ENCODE results near the gene SPOUT1. TPM values are rescaled to one million over a fixed set of nuclear protein-coding genes. Genes with fewer than 3 reads are reported as not detected.
"Not testable (repeated sequence)": the region's sequence is repeated elsewhere in the genome, so short reads cannot be mapped to it uniquely, and the experiment has no call there.

Gene SPOUT1
- total RNA-seq, 2 experiments from 2014 or later, result 22.2 to 27.6 TPM

DNA sequence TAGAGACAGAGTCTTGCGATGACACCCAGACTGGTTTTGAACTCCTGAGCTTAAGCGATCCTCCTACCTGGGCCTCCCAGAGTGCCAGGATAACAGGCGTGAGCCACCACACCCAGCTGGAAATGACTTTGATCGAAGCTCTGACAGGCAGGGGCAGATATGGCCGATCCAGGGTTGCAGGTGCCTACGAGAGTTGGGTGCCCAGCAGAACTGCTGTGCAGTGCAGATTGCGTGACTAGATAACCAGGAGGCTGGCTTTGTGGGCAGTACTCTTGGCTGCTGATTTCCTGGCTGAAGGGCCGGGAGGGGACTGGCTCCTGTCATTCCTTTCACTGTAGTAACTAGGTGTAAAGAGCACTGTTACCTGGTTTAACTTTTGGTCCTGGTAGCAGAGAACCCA, 30.7 kb downstream of the SPOUT1 start:
- CTCF ChIA-PET, result no interaction called here
- H3K9me3 ChIP-seq (ENCODE audit: control insufficient read depth in 1 of 2, insufficient read depth in 1 of 2, low read length in 2 of 2), result no peaks in the 10 kb centered on the region
- DNase-seq (no peak), ATAC-seq (ENCODE audit: poor library complexity) (no peak)
- Mint-ChIP-seq H3K36me3 (ENCODE audit: low read depth) (peaks cover 72% of the 10 kb centered on the region), H3K4me1 (ENCODE audit: low read depth) (no peaks in the 10 kb centered on the region), H3K27me3 (no peaks in the 10 kb centered on the region), H3K9me3 (no peaks in the 10 kb centered on the region), H3K27ac (no peak overlapping the region), H3K4me3 (no peak overlapping the region)
- H3K4me3 ChIP-seq (ENCODE audit: low read length), result no peak overlapping the region
- no peak overlapping the region for H3K27ac ChIP-seq (ENCODE audit: low read depth in 1 of 2, low read length in 2 of 2)
- no peaks in the 10 kb centered on the region for H3K4me1 ChIP-seq (ENCODE audit: insufficient read depth, low read length)
- TF ChIP-seq, protein P1, sequence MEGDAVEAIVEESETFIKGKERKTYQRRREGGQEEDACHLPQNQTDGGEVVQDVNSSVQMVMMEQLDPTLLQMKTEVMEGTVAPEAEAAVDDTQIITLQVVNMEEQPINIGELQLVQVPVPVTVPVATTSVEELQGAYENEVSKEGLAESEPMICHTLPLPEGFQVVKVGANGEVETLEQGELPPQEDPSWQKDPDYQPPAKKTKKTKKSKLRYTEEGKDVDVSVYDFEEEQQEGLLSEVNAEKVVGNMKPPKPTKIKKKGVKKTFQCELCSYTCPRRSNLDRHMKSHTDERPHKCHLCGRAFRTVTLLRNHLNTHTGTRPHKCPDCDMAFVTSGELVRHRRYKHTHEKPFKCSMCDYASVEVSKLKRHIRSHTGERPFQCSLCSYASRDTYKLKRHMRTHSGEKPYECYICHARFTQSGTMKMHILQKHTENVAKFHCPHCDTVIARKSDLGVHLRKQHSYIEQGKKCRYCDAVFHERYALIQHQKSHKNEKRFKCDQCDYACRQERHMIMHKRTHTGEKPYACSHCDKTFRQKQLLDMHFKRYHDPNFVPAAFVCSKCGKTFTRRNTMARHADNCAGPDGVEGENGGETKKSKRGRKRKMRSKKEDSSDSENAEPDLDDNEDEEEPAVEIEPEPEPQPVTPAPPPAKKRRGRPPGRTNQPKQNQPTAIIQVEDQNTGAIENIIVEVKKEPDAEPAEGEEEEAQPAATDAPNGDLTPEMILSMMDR (IDR thresholded peaks at IDR 0.05), result no peak
- H3K36me3 ChIP-seq (ENCODE audit: insufficient read depth, low read length), result peaks cover 63% of the 10 kb centered on the region
- no peaks in the 10 kb centered on the region for H3K27me3 ChIP-seq (ENCODE audit: control insufficient read depth in 1 of 2, insufficient read depth in 2 of 2, low read length in 2 of 2)
- POLR2A ChIA-PET, result interaction anchor here (1.2 kb wide), 1 partner anchor 19 kb away, joined by 3 read pairs; the partner anchor contains the start of gene ENDOG
- intact Hi-C loops (cut with DNase I, micrococcal nuclease), result no loop called here

DNA sequence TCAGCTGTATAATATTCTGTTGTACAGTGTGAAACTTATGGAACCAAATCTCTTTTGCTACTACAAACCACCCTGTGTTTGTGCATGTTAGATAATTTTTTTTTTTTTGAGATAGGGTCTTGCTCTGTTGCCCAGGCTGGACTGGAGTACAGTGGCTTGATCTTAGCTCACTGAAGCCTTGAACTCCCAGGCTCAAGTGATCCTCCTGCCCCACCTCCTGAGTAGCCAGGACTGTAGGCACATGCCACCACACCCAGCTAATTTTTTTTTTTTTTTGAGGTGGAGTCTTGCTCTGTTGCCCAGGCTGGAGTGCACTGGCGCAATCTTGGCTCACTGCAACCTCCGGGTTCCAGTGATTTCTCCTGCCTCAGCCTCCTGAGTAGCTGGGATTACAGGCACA, 34.6 kb downstream of the SPOUT1 start:
- H3K27ac Mint-ChIP-seq; H3K4me3 ChIP-seq (ENCODE audit: low read length); H3K4me1 ChIP-seq (ENCODE audit: insufficient read depth, low read length); H3K4me3 Mint-ChIP-seq; H3K27ac ChIP-seq (ENCODE audit: low read depth in 1 of 2, low read length in 2 of 2); H3K9me3 Mint-ChIP-seq; H3K27me3 Mint-ChIP-seq; DNase-seq; ATAC-seq (ENCODE audit: poor library complexity); H3K27me3 ChIP-seq (ENCODE audit: control insufficient read depth in 1 of 2, insufficient read depth in 2 of 2, low read length in 2 of 2); H3K4me1 Mint-ChIP-seq (ENCODE audit: low read depth); intact Hi-C loops (cut with DNase I, micrococcal nuclease); H3K9me3 ChIP-seq (ENCODE audit: control insufficient read depth in 1 of 2, insufficient read depth in 1 of 2, low read length in 2 of 2): not testable (repeated sequence)
- CTCF ChIA-PET, result interaction anchor here (0.6 kb wide), 1 partner anchor 70 kb away, joined by 3 read pairs; no protein-coding TSS in a partner anchor
- peaks cover 76% of the 10 kb centered on the region for H3K36me3 Mint-ChIP-seq (ENCODE audit: low read depth)
- peaks cover 70% of the 10 kb centered on the region for H3K36me3 ChIP-seq (ENCODE audit: insufficient read depth, low read length)
- POLR2A ChIA-PET, result interaction anchor here (0.6 to 0.7 kb wide), 3 partner anchors 157 to 179 kb away, joined by 3 to 5 read pairs (median 4); no protein-coding TSS in a partner anchor

DNA sequence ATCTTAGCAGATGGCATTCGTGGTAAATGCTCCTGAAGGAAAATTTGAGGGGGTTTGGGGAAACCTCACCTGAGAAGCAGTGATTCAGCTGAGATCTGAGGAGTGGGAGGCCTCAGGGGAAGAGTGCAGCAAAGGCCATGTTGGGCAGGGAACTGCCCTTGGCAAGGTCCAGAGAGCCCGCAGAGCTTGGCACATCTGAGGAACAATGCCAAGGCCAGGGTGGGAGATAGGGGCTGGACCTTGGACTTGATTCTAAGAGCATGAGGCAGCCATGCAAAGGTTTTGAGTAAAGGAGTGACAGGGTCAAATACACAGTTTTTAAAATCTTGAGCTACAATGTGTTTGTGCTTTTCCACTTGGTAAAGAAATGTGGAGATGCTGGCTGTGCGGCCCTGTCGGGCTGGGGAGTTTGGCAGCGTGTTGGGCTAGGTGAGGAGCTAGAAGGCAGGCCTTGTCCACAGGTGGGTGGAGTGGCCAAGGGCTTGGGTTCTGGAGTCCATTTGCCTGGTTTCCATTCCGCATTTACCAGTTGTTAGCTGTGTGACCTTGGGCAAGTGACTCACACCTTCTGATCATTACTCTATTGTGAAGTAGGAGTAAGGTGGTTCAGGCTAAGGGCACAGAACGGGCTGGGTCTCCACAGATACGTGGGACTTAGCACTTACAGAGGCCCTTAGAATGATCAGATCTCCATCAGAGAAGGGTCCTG, 36.5 kb downstream of the SPOUT1 start:
- no peaks in the 10 kb centered on the region for H3K9me3 Mint-ChIP-seq
- H3K36me3 ChIP-seq (ENCODE audit: insufficient read depth, low read length), result peaks cover 60% of the 10 kb centered on the region
- no peaks in the 10 kb centered on the region for H3K9me3 ChIP-seq (ENCODE audit: control insufficient read depth in 1 of 2, insufficient read depth in 1 of 2, low read length in 2 of 2)
- H3K4me1 ChIP-seq (ENCODE audit: insufficient read depth, low read length), result peaks cover 5% of the 10 kb centered on the region
- no peak overlapping the region for H3K4me3 Mint-ChIP-seq
- H3K4me3 ChIP-seq (ENCODE audit: low read length), result no peak overlapping the region
- ChIA-PET POLR2A (no interaction called here), CTCF (no interaction called here)
- peaks cover 13% of the 10 kb centered on the region for H3K4me1 Mint-ChIP-seq (ENCODE audit: low read depth)
- no peaks in the 10 kb centered on the region for H3K27me3 Mint-ChIP-seq
- H3K27ac ChIP-seq (ENCODE audit: low read depth in 1 of 2, low read length in 2 of 2), result no peak overlapping the region
- intact Hi-C loops (cut with DNase I, micrococcal nuclease), result no loop called here
- no peak overlapping the region for H3K27ac Mint-ChIP-seq
- no peaks in the 10 kb centered on the region for H3K27me3 ChIP-seq (ENCODE audit: control insufficient read depth in 1 of 2, insufficient read depth in 2 of 2, low read length in 2 of 2)
- ATAC-seq (ENCODE audit: poor library complexity), result no peak
- TF ChIP-seq, protein P1 (IDR thresholded peaks at IDR 0.05), result no peak
- DNase-seq, result no peak
- H3K36me3 Mint-ChIP-seq (ENCODE audit: low read depth), result peaks cover 67% of the 10 kb centered on the region
